GM21825 (cell line): ENCODE results near the gene IL17C.
A peak's percentile ranks its signal among the peaks of the same experiment; 100 is the strongest.

Experiments used
- ATAC-seq: cut with Tn5 transposase; IDR thresholded peaks from one replicate; pipeline ENCODE4 v1.9.1; 2021; ENCODE audit warnings: mild to moderate bottlenecking, moderate library complexity; ENCODE audit not compliant: unreplicated experiment

Gene IL17C

DNA sequence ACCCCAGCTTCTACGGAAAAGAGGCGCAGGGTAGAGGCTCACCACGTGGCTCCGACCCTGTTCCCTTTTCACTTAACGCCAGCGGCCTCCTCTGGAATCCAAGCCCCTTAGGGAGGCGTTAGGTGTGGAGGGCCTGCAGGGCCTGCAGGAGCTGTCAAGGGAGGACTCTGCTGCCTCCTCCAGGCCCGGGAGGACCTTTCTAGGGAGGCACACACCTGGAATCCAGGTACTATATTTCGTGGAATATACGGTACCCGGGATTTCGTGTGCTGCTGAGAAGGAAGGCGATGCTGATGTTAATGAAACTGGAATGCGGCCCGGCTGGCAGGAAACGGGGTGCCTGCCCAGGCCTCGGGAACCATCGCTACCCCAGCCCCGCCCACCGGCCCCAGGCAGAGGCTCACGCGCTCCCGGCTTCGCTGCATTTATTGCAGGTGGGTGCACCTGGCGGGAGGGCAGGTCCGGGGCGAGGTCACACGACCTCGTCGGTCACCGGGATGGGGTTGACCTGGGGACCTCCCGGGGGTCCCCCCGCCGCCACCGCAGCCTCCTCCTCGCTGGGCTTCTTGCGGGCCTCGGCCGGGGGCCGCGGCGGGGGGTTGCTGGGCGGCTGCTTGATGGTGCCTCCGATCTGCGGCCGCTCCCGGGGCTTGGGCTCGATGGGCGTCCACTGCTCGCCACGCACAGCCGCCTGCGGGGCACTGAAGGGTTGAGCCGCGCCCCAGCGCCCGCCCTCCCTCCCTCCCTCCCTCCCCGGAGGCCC is 4.7 kb downstream of the IL17C start:
- no peak for ATAC-seq

DNA sequence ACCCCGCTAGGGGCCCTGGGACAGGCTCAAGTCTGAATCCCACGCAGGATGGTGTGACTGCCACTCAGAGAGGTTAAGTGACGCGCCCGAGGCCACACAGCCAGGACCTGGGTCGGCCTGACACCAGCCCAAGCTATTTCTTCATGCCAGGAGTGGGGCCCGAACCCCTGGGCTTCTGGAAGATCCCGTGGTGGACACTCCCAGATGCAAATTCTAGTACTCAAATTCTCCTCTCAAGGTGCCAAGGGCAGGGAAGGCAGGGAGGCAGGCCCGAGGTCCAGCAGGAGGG is 5.2 kb downstream of the IL17C start:
- no peak for ATAC-seq

DNA sequence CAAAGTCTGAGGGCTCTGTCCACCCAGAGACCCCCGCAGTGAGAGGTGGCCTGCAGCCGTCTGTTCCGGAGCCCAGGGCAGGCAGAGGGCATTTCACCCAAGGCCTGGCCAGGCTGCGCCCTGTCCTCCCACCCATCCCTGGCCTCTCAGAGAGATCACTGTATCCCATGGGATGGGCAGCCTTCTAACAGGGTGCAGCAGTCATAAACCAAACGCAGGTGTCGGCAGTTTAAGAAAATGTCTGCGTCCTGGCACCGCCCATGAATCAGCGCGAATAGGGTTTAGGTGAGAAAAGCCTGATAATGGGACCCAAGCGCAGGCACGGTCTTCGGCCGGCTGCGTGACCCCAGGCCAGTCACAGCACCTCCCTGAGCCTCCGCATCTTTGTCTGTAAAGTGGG is 7.1 kb downstream of the IL17C start:
- no peak for ATAC-seq

DNA sequence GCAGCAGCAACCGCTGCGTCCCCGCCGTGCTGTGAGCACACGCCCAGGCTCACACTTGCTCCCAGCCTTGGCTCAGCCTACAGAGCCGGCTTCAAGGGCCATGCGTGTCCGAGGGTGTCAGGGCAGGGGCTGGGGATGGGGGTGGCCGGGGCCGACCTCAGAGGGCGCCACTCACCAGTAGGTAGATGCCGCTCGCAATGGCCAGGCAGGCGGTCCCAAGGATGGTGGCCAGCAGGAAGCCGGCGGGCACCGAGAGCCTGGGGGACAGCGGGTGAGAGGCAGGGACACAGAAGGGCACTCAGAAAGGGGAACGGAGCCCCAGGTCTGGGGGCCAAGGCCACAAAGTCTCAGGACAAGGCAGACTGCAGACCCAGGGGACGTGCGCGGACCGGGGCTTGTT is 7.6 kb downstream of the IL17C start:
- no peak for ATAC-seq

DNA sequence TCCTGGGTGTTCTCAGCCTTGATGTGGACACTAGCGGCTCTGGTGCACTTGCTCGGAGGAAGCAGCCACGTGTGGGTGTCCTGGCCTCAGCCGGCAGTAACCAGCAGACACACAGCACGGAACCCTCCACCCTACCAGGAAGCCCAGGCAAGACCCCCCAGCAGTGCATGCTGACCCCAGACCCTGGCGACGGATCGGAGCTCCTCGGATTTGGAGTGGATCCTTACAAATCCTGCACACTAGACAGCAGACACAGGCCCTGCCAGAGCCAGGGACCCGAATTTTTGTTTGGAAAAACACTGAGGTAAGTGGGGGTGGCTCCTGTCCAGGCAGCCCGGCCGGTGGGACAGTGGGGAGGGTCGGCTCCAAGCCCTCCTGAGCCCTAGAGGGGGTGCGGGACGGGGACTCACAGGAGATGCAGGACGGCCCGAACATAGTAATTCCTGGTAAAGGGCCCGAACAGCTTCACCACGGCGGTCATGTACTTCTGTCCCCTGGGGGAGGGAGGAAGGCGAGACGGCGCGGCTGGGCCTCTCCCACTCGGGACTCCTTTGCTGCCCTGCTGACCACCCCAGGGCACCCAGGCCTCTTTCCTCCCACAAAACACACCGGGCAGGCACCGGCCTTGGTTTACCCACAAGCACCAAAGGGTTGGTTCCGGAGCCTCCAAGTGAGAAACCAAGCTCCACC is 8.1 kb downstream of the IL17C start:
- ATAC-seq = no peak

DNA sequence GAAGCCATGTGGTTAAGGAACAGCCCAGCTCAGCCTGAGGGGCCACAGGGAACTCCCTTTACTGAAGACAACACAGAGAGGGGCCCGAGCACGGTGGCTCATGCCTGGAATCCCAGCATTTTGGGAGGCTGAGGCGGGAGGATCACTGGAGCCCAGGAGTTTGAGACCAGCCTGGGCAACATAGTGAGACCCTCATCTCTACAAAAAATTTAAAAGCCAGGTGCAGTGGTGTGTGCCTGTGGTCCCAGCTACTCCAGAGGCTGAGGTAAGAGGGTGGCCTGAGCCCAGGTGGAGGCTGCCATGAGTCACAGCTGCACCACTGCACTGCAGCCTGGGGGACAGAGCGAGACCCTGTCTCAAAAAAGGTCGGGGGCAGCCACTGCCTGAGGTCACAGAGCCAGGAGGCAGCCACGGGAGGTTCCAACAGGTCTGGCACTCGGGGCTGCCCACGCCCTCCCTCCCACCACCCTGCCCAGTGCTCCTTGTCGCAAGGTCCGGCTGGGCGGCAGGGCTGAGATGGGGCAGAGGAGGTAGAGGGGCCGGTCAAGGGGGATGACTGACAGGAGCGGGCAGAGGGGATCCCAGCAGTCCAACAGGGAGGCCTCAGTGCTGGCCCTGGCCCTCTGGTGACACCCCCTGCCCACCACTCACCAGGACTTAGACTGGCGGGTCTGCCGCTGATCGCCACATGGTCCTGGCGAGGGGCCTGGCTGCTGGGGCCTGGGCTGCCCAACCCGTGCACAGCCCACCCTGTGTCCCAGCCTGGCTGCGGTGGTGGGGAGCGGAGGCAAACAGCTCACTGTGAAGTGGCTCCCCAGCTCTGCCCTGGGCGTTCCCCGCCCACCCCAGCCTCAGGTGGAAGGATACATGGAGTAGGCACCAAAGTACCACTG is 9.1 kb downstream of the IL17C start:
- no peak for ATAC-seq

DNA sequence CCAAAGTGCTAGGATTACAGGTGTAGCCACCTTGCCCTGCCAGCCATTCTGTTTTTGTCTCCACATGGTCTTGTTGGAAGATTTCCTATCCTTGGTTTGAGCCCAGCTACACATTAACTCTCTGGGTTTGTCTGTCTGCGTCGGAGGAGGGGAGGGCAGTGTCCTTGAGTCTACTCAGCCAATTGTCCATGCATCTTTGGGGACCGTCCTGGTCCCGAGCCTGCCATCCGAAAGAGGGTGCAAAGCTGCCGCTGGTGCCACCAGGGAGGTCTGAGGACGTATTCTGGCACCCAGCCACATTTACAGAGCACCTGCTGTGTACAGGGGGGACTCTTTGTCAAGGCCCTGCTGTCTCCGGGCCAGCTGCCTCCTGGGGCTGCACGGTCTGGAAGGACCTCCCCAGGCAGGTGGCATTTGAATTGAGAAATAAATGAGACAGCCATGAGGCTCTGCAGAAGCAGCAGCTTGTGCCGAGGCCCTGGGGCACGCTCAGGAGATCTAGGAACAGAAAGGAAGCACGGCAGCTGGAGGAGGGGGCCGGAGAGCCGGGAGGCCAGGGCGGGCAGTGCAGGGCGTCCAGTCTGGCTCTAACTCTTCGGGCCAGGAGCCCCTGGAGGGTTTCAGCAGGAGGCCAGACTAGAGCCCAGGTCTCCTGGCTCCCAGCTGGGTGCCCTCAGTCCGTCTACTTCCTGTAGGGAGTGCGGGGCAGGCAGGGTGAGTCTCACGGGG is 11.0 kb downstream of the IL17C start:
- ATAC-seq = no peak

DNA sequence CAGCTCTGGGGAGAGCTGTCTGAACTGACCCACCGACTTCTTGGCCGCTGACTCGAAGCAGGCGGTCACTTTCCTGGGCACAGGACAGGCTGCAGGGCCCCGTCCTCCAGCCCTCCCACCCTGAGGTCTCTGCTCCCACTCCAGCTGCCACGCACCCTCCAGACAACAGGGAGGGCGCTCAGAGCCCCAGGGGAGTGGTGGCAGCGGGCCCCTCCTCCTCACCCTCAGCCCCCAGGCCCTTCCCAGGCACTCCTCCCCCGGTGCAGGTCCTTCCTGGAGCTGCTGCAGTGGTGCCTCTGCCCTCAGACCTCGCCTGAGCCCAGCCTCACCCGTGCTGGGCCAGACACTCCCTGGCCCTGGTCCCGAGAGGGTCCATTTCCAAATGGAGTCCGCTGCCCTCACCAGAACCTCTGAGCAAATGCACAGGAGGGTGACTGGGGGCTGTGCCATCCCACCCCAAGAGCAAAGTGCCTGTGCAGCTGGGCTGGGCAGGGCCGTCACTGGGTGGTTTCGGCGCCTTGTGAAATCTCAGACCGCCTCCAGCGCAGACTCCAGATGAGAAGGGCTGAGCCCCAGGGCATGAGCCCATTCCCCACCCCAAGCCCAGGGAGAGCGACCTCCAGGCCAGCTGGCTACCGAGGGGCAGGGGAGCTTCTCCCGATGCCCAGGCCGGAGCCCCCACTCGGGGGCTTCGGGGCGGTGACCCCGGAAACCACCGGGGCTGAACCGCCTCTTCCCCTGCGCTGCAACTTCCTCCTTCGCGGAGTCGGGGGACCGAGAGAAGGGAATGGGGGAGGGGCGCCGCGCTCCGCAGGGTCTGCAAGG is 11.8 kb downstream of the IL17C start:
- peak; percentile 7 for ATAC-seq

DNA sequence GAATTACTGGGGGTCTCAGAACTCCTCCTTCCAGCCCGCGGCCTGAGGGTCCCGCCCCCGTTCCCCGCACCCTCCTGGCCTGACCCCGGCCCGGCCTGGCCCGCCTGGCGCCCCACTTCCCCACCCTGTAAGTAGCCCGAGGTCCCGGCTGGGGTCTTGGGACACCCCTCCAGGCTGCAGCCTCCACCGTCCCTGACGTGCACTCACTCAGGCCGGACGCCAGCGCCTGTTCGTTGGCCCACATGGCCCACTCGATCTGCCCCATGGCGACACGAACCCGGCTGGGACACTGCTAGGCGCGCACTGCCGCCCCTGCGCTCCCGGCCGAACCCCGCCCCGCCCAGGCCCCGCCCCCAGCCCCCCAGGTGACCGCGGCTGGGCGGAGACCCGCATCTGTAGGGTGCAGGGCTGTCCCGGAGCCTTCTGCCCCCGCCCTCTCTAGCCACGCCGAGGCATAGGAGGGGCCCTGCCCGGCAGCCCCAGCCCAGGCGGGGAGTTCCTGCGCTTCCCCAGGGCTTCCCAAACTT is 12.4 kb downstream of the IL17C start, which contains the start of gene CYBA:
Gene CYBA (minus strand): TSS at position 305 of the 527 bp plus-strand sequence. CDS start 40 bp downstream, at position 265.
- ATAC-seq = peak; percentile 55

DNA sequence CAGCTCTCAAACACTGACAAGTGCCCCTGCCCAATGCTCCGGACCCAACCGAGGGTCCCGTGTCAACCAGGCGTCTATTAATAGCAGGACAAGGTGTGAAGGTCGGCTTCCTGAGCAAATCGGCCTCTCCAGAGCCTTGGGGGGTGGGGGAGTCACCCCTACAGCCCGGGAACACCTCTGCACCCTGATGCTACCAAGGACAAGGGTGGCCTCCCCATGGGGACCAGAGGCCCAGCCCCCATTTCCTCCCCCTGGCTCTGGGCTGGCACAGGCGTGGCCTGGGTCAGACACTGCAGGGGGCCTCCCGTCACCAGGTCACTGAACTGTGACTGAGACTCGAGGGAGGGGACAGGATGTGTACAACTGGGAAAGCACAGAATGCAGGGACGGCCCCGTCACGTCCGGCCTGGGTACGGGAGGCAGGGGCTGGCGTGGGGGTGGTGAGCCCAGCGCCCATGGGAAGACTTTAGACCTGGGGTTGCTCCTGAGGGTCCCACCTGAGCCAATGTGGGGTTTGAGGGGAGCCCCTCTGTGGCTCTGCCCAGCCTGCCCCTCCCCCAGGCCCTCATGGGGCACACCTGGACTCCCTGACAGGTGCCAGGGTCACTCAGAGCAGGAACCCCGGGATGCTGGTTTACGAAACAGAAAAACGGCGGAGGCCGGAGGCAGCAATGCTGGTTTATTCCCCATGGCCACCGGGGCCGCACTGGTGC is 13.1 kb downstream of the IL17C start:
- ATAC-seq = peak; percentile 70

DNA sequence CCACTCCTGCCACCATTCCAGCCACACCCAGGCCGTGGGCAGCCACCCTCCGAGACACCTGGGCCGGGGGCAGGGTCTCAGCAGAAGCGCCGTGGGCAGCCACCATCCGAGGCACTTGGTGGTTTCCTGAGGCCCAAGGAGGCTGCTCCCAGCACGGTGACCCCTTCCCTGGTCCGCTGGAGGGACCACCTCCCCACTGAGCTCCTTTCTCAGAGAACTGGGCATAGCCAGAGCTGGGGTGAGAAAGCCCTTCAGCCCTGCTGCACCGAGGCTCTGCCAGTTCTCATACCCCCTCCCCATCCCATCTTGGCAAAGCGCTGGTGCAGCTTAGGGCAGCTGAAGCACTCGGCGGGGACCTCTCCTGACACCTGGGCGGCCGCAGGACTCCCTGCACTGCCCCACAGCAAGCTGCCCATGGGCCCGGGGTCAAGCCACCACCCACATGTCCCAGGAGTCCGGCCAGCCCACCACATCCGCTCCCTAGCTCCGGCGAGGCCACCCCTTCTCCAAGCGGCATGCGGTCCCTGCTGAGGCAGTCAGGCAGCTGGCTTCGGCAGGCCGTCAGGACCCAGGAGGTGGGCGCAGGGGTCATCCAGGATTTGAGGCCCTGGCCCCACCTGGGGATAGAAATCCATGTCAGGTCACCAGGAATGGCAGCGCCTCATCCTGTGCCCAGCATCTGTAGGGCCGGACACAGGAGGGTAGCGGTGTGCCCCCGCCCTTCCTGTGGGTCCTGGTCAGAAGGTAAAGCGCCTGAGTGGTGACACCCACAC is 13.8 kb downstream of the IL17C start:
- no peak for ATAC-seq

DNA sequence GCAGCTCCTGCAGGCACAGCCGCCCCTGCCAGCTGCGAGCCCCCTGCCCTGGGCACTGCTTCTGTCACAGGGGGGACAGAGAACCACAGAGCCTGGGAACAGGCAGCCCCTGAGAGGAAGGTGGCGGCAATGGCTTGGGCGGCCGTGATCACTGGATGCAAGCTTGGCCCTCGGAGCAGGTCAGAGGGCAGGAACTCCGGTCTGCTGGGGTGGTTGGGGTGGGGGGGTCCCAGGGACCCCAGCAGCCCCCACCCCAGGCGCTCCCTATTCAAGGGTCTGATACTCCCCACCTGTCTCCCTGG is 14.3 kb downstream of the IL17C start:
- no peak for ATAC-seq

DNA sequence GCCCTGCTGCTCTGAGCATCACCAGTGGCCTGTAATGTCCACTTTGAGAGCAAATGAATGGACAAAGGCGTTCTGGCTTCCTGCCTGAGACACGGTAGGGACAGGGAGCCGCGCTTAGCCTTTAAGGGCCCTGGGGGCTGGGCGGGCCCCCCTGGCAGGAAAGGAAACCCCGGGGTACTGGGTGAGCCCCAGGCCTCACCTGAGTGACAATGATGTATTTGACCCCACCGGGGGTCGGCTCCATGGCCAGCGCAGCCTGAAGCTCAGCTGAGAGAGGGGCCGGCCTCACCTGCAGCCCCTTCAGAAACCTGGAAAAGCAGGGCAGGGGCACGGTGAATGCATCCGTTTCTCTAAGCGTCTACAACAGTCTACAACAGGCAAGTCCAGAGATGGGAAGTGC is 14.7 kb downstream of the IL17C start:
- no peak for ATAC-seq

DNA sequence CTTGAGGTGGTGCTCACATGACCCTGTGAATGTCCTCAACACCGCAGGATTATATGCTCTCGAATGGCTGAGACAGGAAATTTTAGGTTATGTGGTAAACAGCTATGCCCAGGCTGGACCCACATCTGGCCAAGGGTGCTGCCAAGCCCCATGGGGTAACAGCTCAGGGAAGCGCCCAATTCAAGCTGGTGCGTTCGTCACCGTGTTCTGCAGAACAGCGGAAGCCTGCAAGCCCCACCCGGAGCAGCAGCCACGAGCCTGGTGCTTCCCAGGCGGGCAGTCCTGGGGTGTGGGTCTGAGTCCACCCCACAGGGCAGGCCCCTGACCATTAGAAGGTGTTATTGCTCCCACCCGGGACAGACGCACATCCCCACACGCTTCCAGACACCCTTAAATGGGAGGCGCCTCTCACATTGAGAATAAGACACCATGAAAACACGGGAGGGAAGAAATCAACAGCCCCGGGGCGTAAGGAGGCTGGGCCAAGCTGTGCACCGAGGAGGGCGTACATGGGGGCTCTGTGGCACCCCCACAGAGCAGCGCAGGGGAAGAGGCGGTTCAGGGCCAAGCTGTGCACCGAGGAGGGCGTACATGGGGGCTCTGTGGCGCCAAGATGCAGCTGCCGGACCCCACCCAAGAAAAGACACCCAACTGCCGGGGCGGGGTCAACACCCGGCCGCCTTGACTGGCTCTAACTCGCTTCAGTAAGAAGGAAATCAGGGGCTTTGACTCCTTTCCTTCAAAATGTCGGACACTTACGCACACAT is 15.4 kb downstream of the IL17C start:
- no peak for ATAC-seq

DNA sequence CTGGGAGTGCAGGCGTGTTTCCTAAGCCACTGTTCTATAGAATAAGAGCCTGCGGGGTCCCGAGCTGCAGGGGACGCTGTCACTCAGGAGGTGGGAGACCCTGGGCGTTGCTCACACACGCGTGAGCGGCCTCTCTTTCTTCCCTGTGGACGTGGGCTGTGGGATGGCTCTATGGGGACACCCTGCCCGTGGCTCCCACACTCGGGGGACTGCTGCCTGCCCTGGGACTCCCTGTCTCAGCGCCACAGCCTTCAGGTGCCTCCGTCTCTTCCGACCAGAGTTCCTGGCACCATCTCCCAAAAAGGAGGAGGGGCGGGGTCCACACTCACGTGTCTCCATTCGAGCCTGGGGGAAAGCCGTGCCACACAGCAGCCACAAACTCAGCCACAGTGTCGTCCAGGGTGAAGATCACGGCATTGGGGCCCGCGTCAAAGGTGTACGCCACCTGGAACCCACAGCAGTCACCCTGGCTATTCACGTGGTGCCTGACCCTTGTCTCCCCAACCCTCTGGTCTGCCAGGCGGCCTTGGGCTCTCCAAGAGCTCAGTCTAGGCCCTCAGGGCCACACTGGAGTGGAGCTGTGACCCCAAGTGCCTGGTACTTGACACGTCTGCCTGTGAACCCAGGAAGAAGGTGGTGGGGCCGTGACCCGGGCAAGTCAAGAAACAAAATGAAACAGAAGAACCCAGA is 16.1 kb downstream of the IL17C start:
- ATAC-seq = no peak

DNA sequence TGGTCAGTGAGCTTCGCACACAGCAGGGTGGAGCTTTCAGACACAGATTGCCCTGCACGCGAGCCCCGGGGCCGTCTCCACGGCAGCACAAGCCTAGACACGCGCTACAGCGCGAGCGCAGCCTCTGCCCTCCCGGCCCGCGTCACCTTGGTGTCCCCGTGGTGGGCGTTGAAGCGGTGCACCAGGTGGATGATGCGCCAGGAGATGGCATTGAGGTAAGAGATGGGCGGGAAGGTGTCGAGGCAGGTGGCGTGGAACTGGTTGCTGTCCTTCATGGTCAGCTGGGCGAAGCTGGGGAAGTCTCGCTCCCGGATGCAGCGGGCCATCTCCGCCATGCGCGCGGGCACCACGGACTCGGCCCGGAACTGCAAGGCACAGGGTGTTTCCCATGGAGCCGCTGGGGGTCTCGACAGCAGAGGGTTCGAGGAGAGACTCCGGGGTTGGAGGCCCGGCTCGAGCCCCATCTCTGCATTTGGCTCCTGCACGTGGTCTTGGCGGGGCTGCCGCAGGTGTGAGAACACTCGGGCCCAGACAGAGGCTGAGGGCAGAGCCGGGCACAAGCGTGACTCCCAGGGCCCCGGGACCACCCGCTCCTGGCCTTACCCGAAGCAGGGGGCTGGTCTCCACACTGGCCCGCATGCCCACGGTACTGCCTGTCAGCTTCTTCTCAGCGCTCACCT is 16.8 kb downstream of the IL17C start:
- no peak for ATAC-seq

DNA sequence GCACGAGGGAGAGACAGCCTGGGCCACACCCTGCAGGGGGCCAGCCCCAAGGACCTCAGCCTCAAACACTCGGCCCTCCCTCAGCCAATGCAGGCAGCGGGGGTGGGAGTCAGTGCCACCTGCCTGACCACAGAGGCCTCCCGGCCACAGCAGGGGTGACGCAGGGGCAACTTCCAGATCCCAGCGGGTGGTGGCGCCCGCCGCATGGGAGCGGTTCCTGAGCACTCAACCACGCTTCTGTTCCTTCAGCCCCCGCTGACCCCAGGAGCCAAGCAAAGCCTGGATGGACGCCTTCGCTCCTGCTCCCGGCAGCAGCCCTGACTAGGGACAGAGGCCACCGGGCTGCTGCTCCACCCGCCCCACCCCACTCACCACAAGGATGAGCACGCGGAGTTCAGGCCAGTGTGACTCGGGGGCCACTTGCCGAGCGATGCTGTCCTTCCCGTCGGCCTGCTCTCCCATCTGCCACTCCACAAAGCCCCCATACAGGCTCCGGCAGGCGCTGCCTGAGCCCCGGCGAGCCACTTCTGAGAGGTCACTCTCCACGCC is 17.4 kb downstream of the IL17C start:
- no peak for ATAC-seq
